HG03571 (cell line): ENCODE data around the gene IL17RC.
"Not testable (repeated sequence)": the region's sequence is repeated elsewhere in the genome, so short reads cannot be mapped to it uniquely, and the experiment has no call there.

Experiments used
- ATAC-seq: cut with Tn5 transposase; IDR thresholded peaks from one replicate; pipeline ENCODE4 v1.9.1; 2021; ENCODE audit not compliant: unreplicated experiment

IL17RC gene

GRCh38 chr3:9916734-9917680, at the start of gene IL17RC:
IL17RC (plus strand) TSS chr3:9917098; CDS start chr3:9917316, 218 bp downstream.
- ATAC-seq: no peak

- ATAC-seq: no peak
These were observed 49.8 kb upstream of the IL17RC start for GRCh38 chr3:9867106-9867505.

GRCh38 chr3:9869955-9870354, 46.9 kb upstream of the IL17RC start:
- no peak for ATAC-seq

- ATAC-seq: no peak
These were observed 45.9 kb upstream of the IL17RC start for GRCh38 chr3:9870978-9871377.

GRCh38 chr3:9872067-9872466, 44.8 kb upstream of the IL17RC start:
- ATAC-seq: not testable (repeated sequence)

- no peak for ATAC-seq
These were observed 41.5 kb upstream of the IL17RC start for GRCh38 chr3:9875448-9875847.

GRCh38 chr3:9876255-9876654, 40.6 kb upstream of the IL17RC start:
- not testable (repeated sequence) for ATAC-seq

- ATAC-seq: no peak
These were observed 39.9 kb upstream of the IL17RC start for GRCh38 chr3:9876991-9877390.

- no peak for ATAC-seq
These were observed 38.2 kb upstream of the IL17RC start for GRCh38 chr3:9878700-9879099.

- ATAC-seq: no peak
These were observed 36.9 kb upstream of the IL17RC start, which contains the start of gene CIDEC for GRCh38 chr3:9879830-9880549. CIDEC (minus strand) TSS chr3:9880253; CDS start chr3:9878486, 1,767 bp downstream.

- no peak for ATAC-seq
These were observed 35.5 kb upstream of the IL17RC start for GRCh38 chr3:9881441-9881840.

- no peak for ATAC-seq
These were observed 33.0 kb upstream of the IL17RC start for GRCh38 chr3:9883706-9884554.

GRCh38 chr3:9884555-9885165, 32.2 kb upstream of the IL17RC start:
- no peak for ATAC-seq

- no peak for ATAC-seq
These were observed 30.6 kb upstream of the IL17RC start for GRCh38 chr3:9886328-9886727.

- ATAC-seq: no peak
These were observed 29.4 kb upstream of the IL17RC start for GRCh38 chr3:9887480-9887879.

- no peak for ATAC-seq
These were observed 28.4 kb upstream of the IL17RC start for GRCh38 chr3:9888540-9888939.

GRCh38 chr3:9889405-9889804, 27.5 kb upstream of the IL17RC start:
- no peak for ATAC-seq

- ATAC-seq: peak; percentile 67
These were observed 26.4 kb upstream of the IL17RC start, which contains the start of gene JAGN1 for GRCh38 chr3:9890249-9891071. JAGN1 (plus strand) TSS chr3:9890610; CDS start chr3:9890723, 113 bp downstream.

GRCh38 chr3:9891072-9891622, 25.8 kb upstream of the IL17RC start:
- no peak for ATAC-seq
